ENCODE measurements around the gene DPYSL4. TPM values are rescaled to one million over a fixed set of nuclear protein-coding genes. Genes with fewer than 3 reads are reported as not detected.

The DPYSL4 gene
- total RNA-seq, 4 donors from 2014 or later = 0.79 TPM; not detected in 3

- Histone ChIP-seq H3K27ac (no peak overlapping the region), H3K27me3 (no peaks in the 10 kb centered on the region), H3K36me3 (no peaks in the 10 kb centered on the region), H3K4me1 (no peaks in the 10 kb centered on the region), H3K4me3 (no peak overlapping the region), H3K9me3 (no peaks in the 10 kb centered on the region)
- WGBS, 2 donors (ENCODE audit: low coverage in 1 of 2) = 67% methylated on average over 9 of the region's 16 CpGs; no CpG with 5 or more reads in 1 of the 2 donors
- intact Hi-C loops (cut with DNase I; ENCODE audit: low total_unique reads) = loop anchor here (5.0 kb wide), 1 partner anchor 129 kb away; no protein-coding TSS in a partner anchor
- peak; percentile 80 for DNase-seq
- TF ChIP-seq, protein P1, sequence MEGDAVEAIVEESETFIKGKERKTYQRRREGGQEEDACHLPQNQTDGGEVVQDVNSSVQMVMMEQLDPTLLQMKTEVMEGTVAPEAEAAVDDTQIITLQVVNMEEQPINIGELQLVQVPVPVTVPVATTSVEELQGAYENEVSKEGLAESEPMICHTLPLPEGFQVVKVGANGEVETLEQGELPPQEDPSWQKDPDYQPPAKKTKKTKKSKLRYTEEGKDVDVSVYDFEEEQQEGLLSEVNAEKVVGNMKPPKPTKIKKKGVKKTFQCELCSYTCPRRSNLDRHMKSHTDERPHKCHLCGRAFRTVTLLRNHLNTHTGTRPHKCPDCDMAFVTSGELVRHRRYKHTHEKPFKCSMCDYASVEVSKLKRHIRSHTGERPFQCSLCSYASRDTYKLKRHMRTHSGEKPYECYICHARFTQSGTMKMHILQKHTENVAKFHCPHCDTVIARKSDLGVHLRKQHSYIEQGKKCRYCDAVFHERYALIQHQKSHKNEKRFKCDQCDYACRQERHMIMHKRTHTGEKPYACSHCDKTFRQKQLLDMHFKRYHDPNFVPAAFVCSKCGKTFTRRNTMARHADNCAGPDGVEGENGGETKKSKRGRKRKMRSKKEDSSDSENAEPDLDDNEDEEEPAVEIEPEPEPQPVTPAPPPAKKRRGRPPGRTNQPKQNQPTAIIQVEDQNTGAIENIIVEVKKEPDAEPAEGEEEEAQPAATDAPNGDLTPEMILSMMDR (IDR thresholded peaks at IDR 0.05) = peak; percentile 80 to 95 (median 90)
- TF ChIP-seq POLR2A (IDR thresholded peaks at IDR 0.05) = no peak
- in situ Hi-C loops (cut with MboI; ENCODE audit: low pct_ligation_motif_present in 1 of 4, low pct_unique_long_range_greater_than_20kb in 1 of 4, low sequenced_read_pairs in 3 of 4) = loop anchor here (5.0 to 25.0 kb wide), 4 partner anchors 122 to 239 kb away; no protein-coding TSS in a partner anchor
Measured at GRCh38 chr10:132223156-132223590, 36.4 kb downstream of the DPYSL4 start.

GRCh38 chr10:132223611-132224342 is 37.0 kb downstream of the DPYSL4 start:
- H3K27me3 ChIP-seq = no peaks in the 10 kb centered on the region
- in situ Hi-C loops (cut with MboI; ENCODE audit: low pct_ligation_motif_present in 1 of 4, low pct_unique_long_range_greater_than_20kb in 1 of 4, low sequenced_read_pairs in 3 of 4) = loop anchor here (5.0 to 25.0 kb wide), 4 partner anchors 121 to 239 kb away; no protein-coding TSS in a partner anchor
- no peak overlapping the region for H3K27ac ChIP-seq
- H3K36me3 ChIP-seq = no peaks in the 10 kb centered on the region
- TF ChIP-seq, protein P1 (IDR thresholded peaks at IDR 0.05) = no peak
- TF ChIP-seq EP300 (IDR thresholded peaks at IDR 0.05; ENCODE audit: low read depth) (no peak), POLR2AphosphoS5 (IDR thresholded peaks at IDR 0.05) (no peak), POLR2A (IDR thresholded peaks at IDR 0.05) (no peak)
- 82% methylated on average over 16 of the region's 23 CpGs; no CpG with 5 or more reads in 1 of the 2 donors for WGBS, 2 donors (ENCODE audit: low coverage in 1 of 2)
- H3K9me3 ChIP-seq = no peaks in the 10 kb centered on the region
- no peak for DNase-seq
- H3K4me1 ChIP-seq = no peaks in the 10 kb centered on the region
- intact Hi-C loops (cut with DNase I; ENCODE audit: low total_unique reads) = loop anchor here (5.0 kb wide), 1 partner anchor 129 kb away; no protein-coding TSS in a partner anchor
- H3K4me3 ChIP-seq = no peak overlapping the region

DNA sequence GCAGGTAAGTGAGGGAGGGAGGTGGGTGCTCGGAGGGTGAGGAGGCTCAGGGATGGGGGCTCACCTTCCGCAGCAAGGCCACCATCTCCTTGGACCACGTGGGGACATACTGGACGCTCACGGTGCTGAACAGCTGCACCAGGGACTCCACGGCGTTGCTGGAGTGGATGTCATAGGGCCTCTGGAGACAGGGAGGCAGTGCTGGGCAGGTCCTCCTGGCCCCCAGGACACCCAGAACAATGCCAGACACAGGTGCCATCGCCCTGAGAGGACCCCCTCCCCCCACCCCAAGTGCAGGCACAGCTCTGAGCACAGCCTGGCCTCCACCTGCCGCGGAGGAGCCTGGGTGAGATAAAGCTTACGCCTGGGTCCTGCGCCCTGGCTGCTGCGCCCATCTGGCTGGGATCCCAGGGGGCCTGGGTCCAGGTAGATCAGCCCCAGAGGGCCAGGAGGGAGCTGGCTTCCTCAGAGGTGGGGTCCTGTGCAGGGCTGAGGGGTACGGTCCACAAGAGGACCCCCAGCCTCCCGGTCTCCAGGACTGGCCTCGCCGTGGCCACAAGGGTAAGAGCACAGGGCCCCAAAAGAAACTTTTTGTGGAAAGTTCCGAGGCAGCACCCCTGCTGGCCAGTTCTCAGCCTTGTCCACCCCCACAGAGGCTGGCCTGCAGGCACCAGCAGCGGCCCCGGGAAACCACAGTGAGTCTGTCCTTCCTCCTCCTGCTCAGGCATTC is 37.8 kb downstream of the DPYSL4 start:
- in situ Hi-C loops (cut with MboI; ENCODE audit: low pct_ligation_motif_present in 1 of 4, low pct_unique_long_range_greater_than_20kb in 1 of 4, low sequenced_read_pairs in 3 of 4) (loop anchor here (5.0 to 25.0 kb wide), 6 partner anchors 113 to 413 kb away; partner anchors contain the start of gene LRRC27 (in 1 of the 4)), intact Hi-C loops (cut with DNase I; ENCODE audit: low total_unique reads) (loop anchor here (5.0 kb wide), 2 partner anchors 128 to 228 kb away; no protein-coding TSS in a partner anchor)
- Histone ChIP-seq H3K36me3 (no peaks in the 10 kb centered on the region), H3K9me3 (no peaks in the 10 kb centered on the region), H3K4me1 (peaks cover 0 to under 1% (median 0%) of the 10 kb centered on the region in 4 donors), H3K4me3 (no peak overlapping the region), H3K27ac (no peak overlapping the region), H3K27me3 (no peaks in the 10 kb centered on the region)
- no peak for DNase-seq
- WGBS, 2 donors (ENCODE audit: low coverage in 1 of 2) = 90% methylated on average over 18 of the region's 20 CpGs; no CpG with 5 or more reads in 1 of the 2 donors
- TF ChIP-seq, protein P1 (IDR thresholded peaks at IDR 0.05) = no peak
- TF ChIP-seq POLR2A (IDR thresholded peaks at IDR 0.05) (no peak), EP300 (IDR thresholded peaks at IDR 0.05; ENCODE audit: low read depth) (no peak), POLR2AphosphoS5 (IDR thresholded peaks at IDR 0.05) (no peak)
